RKO (cell line): Measurements from ENCODE around the gene ADCYAP1R1.
A peak's percentile ranks its signal among the peaks of the same experiment; 100 is the strongest.

Source experiments
- DNase-seq: peaks from one replicate; pipeline ENCODE4 v3.0.0-alpha.2; 2016; ENCODE audit warnings: low spot score

The ADCYAP1R1 gene

GRCh38 chr7:31043051-31043471, 9.0 kb upstream of the ADCYAP1R1 start:
- no peak for DNase-seq

DNA sequence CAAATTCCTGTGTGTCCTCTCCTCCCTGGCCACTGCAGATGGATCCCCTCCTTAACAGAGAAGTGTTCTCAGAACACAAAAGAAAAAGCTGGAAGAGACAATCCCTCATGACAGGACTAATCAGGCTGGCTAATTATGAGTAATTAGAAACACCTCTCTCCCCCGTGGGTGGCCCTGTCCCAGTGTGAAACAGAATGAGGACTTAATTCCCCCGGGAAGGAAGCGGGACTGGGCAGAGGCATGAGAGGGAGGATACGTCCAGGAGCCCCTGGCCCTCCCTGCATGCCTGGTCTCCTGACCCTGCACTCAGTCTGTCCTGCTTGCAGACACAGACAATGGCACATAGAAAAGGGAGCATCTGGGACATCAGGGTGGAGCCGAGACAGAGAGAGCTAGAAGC, 7.6 kb upstream of the ADCYAP1R1 start:
- DNase-seq = no peak

DNA sequence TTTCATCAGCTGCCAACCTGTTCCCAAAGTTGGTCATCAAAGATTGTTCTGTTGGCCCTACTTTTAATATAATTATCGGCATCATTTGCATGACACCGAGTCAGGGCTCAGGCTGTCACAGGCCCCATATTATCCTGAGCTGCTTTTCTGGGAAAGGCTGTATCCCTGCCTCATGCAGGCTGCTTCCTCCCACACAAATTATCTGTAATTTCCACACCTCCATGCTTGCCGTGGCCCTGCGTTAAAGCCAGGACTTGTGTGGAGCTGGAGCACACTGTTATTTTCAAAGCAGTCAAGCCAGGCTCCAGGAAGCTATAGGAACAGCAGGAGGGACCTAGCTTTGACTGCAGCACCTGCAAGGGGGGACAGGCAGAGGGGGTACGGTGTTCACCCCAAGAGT, 5.4 kb upstream of the ADCYAP1R1 start:
- no peak for DNase-seq

- no peak for DNase-seq
These were observed 4.6 kb upstream of the ADCYAP1R1 start for GRCh38 chr7:31047313-31048146.

DNA sequence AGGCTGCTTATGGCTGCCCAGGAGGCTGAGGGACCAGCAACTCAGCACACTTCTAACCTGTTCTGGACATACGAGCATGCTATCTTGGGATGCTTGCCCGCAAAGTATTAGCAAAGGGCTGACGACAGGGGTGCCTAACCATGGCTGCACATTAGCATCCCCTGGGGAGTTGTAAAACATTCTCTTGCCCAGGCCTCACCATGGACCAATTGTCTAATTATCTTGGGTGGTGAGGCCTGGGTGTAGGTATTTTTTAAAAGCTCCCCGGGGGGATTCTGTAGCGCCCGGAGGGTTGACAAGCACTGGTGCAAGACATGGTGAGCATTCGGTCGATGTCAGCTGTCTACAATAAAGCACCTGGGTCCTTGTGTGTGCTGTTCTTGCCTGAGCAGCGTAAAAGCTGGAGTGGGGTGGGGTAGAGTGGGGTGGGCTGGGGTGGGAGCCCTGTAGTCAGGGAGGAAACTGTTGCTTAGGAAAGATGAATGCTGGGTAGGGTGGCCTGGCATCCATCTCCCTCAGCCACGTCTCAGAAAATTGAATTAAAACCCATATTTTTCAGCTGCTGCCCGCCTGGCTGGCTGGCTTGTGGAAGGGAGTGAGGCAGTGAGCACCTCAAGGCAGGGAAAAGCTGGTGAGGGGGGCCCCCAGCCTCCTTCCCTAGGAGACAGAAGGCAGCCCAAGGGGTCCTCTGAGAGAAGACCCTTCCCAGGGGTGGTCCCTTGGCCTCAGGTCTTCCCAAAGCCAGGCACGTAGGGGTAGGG, 2.9 kb upstream of the ADCYAP1R1 start:
- no peak for DNase-seq

GRCh38 chr7:31052487-31052840, 356 bp downstream of the ADCYAP1R1 start:
- DNase-seq = no peak

DNA sequence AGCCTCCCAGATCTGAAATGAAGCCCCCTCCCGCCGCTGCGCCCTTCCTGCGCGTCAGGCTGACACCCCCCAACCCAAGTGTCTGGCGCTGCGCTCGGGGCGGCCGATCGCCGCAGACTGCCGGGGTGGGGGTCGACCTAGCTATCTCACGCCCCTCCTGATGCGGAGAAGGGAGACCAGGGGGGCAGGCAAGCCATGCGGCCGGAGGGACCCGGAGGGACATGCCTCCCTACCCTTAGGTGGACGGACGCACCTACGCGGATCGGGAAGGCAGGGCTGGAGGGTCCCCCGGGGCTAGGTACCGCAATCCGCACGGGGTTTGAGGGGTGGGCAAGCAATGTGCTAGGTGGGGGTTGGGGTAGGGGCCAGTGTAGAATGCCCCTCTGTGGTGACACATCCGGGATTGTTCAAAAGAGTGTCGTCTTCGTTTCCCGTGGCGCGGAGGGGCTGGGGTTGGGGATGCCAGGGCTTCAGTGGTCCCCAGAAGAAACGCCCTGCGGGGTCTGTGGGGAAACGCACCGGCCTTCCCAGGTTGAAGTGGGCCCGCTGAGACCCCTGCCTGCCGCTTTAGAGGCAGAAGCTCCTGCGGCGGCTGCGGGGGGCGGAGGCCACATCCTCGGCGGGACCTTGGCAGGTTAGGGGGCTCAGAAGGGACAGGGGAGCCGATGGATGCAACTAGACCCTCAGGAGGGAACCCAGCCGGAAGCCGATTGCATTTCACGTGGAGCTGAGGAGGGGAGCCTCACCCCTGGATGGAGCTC, 913 bp downstream of the ADCYAP1R1 start:
- DNase-seq = no peak

GRCh38 chr7:31053986-31054385, 1.9 kb downstream of the ADCYAP1R1 start:
- no peak for DNase-seq

- no peak for DNase-seq
These were observed 2.6 kb downstream of the ADCYAP1R1 start for GRCh38 chr7:31054608-31055278.

DNA sequence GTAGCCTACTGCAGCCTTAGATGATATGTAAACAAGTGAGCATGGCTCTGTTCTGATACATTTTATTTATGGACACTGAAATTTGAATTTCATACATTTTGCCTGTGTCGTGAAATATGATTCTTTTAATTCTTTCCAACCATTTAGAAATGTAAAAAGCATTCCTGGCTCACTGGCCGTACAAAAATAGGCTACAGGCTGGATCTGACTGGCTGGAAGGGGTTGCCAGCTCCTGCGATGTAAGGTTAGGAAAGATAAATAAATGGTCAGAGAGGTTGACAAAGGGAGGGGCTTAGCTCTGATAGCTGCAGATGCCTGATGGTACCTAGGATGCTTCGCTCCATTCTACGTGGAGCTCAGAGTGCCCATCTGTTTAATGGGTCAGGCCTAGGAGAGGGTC, 3.4 kb downstream of the ADCYAP1R1 start:
- DNase-seq = no peak

GRCh38 chr7:31056775-31057346, 4.8 kb downstream of the ADCYAP1R1 start:
- DNase-seq = no peak

DNA sequence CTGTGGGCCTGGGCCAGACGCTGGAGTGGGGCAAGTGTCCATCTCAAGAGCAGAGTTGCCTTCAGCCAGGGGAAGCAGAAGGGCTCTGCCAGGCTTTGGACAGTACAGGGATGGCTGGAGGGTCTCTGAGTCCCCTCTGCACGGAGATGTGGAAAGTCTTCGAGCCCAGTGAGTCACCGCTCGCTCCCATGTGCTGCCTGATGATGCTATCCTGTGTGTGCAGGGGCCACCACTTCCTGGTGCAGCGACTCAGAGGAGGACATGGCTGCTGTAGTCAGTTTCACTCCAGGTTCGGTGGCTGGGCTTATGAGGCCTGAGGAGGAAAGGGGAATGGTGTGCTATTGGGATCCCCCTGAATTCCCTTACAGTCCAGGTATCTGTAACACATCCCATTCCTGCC, 6.0 kb downstream of the ADCYAP1R1 start:
- DNase-seq = peak; percentile 72

DNA sequence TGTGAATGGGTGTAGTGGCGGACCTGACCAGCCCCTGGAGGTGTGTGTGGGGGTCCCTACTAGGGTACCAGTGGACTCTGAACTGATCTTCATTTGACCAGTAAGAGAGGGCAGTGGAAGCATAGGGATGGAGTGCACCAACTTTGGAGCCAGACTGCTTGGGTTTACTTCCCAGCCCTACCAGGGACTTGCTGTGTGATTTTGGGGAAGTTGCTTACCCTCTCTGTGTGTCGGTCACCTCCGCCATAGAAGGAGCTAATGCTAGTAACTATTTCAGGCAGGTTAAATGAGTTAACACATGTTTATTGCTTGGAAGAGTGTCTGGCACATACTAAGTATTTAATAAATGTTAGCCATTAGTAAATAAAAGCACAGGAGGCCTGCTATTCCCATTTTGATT, 6.6 kb downstream of the ADCYAP1R1 start:
- no peak for DNase-seq

DNA sequence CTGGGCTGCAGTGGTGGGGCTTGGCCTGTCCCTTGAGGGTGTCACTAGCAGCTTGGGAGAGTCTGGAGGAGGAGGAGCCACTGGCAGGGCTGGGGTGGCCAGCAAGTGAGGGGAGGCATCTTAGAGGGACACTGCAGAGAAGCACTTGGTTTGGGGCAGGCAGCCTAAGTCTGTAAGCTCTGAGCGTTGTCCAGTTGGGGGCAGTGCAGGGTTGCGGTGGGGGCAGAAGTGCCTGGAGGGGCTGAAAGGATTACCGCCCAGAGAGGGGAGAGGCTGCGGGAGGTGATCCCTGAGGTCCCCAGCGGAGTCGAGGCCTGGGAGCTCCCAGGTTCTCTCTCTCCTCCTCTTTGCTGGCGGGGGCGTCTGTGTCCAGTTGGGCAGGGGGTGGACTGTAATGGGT, 7.4 kb downstream of the ADCYAP1R1 start:
- no peak for DNase-seq

DNA sequence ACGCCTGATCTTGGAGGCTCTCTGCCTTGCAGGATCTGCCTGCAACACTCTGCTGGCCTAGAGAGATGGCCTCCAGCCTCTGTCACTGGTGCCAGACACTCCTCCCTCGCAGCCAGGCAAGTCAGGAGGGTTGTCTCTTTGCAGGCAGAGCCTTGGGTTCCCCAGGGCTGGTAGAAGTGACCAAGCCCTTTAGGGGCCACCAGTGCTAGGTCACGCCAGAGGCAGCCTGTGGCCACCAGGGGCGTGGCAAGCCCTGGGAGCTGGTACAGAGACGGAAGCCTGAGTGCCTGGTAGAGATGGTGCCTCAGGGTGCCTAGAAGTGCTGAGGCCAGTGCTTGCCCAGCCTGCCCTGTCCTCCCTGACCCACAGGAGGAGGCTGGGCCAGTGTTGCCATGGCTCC, 9.1 kb downstream of the ADCYAP1R1 start:
- peak; percentile 23 for DNase-seq

DNA sequence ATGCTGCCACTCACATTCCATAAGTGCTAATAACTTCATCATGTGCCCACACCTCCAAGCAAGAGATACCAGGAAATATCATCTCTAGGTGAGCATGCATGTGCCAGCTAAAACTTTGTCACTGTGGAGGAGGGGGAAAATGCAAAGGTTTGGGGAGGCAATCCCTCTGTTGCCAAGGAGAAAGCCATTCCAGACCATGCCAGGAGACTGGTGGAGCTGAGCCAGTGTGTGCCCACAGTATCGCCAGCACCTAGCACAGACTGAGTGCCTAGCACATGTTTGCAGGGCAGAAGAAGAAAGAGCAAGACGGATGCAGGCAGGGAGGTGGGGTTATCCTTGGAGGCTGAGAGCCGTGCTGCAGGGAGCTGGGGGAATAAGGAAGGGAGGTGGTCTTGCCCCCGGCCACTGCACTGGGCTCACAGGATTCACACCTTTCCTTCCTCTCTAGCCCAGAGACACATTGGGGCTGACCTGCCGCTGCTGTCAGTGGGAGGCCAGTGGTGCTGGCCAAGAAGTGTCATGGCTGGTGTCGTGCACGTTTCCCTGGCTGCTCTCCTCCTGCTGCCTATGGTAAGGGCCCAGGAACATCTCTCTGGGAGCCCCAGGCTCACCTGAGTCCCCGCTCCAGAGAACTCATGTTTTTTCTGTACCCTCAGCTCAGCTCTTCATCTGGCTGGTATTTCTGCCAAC, 10.8 kb downstream of the ADCYAP1R1 start:
- no peak for DNase-seq

GRCh38 chr7:31065021-31065593, 13.0 kb downstream of the ADCYAP1R1 start:
- no peak for DNase-seq

- DNase-seq = no peak
These were observed 13.7 kb downstream of the ADCYAP1R1 start for GRCh38 chr7:31065840-31066239.

DNA sequence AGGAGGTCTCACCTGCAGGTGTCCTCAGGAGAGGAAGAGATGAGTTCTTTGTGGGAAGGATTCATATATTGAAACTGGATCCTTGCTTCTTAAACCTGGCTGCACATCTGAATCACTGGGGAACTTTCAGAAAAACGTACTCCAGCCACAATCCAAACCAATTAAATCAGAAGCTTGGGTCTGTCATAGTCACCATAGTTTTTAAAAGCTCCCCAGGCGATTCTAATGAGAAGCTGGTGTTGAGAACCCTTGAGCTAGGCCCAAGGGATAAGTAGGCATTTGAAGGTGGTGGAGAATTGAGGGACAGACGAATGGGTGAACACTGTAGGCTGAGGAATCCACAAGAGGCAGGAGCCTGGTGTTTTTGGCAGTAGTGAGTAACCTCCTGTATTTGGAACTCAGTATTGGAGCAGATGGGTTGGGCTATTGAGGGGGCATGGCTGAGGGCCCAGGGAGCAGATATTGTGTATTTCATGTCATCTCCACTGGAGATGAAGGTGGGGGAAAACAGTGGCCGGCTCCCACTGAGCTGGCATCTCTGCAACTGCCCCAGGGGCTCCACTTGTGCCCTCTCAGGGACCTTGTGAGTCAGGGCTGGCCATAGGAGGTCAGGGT, 14.5 kb downstream of the ADCYAP1R1 start:
- DNase-seq = no peak

DNA sequence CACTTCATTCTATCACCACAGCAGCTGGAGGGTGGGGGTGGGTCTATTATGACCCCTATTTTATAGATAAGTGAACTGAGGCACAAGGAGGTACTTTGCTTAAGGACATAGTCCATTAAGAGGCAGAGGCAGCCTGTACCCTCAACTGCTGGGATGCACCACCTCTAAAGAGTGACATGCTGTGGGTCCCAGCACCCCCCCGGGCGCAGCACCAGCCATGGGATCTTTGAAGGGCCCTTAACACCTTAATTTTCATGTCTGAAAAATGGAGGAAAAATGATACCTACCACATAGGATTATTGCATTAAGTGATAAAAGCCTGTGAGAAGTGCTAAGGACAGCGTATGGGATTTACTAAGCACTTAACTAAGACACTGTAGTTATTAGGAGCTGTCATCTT, 15.4 kb downstream of the ADCYAP1R1 start:
- DNase-seq = no peak
